ENCODE data around the gene KCTD3.

KCTD3 gene

DNA sequence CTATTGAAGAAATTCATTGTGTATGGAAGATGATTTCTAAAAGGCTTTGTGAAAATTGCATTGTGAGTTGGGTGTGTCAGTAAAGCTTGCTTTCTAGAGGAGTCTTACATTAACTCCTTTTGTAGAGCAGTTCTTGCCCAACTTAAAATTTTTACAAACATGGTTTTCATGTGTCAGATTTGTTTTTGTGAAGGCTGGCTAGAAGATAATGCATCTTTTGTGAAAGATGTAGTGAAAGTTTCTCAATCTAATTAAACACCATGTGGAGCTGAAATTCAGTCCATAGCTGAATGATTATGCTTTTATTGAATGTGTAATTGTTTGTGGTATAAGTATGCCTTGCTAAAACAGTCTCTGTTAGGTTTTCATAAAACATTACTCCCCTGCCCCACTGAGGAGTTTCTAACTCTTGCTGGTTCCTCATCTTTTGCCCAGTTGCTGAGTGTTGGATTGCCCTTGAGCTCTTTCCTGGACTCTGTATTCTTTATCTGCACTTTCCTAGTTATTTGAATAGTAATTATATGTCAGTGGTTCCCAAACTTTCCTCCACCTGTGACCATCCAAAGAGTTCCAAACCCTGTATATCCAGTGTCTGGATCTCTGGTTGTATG lies 38.0 kb downstream of the KCTD3 start:
- no peak for DNase-seq
- TF ChIP-seq GATA1 (IDR thresholded peaks at IDR 0.05; ENCODE audit: low read depth, low read length) (no peak), POLR2A (IDR thresholded peaks at IDR 0.05; ENCODE audit: low read length) (no peak)

DNA sequence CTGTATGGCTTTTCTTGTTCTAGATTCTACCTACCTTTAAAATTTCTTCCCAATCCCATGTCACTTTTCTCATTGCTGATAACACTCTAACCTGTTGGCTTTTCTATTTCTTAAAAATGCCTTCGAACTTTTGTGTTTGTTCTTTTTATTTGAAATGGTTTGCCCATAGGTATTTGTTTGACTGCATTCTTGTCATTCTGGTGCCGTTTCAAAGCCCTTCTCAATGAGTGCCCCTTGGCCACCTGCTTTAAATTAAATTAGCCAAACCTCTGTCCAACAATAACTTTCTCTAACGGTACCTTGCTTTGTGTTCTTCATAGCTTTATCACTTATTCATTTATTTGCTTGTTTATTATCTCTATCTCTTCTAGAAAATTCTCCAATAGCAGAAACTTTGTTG lies 38.9 kb downstream of the KCTD3 start:
- DNase-seq = no peak
- no peak for TF ChIP-seq GATA1 (IDR thresholded peaks at IDR 0.05; ENCODE audit: low read depth, low read length)
- no peak for TF ChIP-seq POLR2A (IDR thresholded peaks at IDR 0.05; ENCODE audit: low read length)

DNA sequence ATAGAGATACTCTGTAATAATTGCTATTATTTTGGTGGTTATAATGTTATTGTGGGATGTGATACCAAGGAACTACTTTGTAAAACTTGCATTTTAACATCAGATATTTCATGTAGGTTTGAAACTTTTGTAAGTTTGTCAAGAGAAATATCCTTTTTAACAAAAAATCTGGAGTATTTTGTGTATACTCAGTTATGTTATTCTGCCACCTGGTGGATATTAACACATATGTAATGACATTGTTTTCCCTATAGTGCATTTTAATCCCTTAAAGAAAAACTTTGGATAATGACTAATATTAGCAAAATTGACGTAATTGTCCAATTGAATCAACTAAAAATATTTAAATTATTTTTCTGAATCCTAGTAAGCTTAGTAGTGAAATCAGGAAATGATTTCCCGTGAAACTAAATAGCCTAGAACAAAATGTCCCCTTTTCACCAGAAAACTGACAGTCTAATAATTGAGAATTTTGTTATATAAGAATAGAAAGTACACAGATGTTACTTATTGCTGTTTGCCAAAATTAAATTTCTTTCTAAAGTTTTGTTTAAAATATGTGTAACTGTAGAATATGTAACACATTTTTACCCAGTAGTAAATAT lies 39.6 kb downstream of the KCTD3 start:
- DNase-seq = peak; percentile 3 to 9
- TF ChIP-seq GATA1 (IDR thresholded peaks at IDR 0.05; ENCODE audit: low read depth, low read length) = no peak
- no peak for TF ChIP-seq POLR2A (IDR thresholded peaks at IDR 0.05; ENCODE audit: low read length)

DNA sequence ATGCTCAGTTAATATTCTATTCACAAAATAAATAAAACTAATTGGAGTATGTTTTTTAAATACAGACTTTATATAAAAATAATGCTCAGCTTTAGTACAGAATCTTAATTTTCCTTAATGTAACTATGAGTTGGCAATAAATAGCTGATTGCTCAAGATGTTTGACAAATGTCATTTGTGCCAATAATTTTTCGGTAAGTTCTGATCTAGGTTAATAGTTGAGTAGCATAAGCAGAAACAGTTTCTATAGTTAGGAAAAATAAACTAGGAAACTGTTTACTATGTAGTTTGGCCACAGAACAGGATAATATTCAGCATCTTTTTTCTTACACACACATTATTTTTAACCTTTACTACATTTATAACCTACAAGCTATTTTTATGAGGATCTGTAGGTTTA lies 40.3 kb downstream of the KCTD3 start:
- TF ChIP-seq GATA1 (IDR thresholded peaks at IDR 0.05; ENCODE audit: low read depth, low read length) (no peak), POLR2A (IDR thresholded peaks at IDR 0.05; ENCODE audit: low read length) (no peak)
- DNase-seq = no peak

DNA sequence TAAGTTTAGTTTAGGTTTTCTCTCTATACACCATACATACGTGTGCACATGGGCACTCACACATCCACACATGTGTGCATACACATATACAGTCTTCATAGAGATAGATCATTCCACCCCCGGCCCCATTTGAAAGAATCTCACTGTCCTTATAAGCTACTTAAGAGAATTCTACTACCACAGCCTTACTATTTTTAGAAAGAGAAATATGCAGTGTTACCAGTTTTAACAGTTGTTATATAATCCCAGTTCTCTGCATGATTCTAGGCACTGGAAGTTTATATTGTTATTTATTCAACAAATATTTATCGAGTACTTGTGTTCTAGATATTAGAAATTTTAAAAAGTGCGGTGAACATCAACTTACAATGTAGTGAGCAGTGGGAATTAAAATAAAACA lies 41.5 kb downstream of the KCTD3 start:
- no peak for DNase-seq
- TF ChIP-seq POLR2A (IDR thresholded peaks at IDR 0.05; ENCODE audit: low read length) = no peak
- TF ChIP-seq GATA1 (IDR thresholded peaks at IDR 0.05; ENCODE audit: low read depth, low read length) = no peak

DNA sequence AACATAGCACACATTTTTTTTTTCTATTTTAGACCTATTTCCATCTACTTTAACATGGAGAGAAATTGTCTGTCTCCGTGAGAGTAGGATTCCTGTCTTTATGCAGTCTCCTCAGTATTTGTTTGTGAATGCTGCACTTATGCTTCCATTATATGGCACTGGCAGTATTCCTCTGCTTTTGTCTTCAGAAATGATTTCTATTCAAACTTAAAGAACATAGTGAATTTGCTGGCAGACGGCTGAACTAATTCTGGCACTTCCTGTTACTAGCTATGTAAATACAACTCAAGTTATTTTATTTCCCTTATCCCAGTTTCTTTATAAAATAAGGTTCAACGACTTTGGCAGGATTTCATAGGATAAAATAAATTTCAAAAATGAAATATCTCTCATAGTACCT lies 45.3 kb downstream of the KCTD3 start:
- TF ChIP-seq GATA1 (IDR thresholded peaks at IDR 0.05; ENCODE audit: low read depth, low read length) (no peak), POLR2A (IDR thresholded peaks at IDR 0.05; ENCODE audit: low read length) (no peak)
- no peak for DNase-seq

DNA sequence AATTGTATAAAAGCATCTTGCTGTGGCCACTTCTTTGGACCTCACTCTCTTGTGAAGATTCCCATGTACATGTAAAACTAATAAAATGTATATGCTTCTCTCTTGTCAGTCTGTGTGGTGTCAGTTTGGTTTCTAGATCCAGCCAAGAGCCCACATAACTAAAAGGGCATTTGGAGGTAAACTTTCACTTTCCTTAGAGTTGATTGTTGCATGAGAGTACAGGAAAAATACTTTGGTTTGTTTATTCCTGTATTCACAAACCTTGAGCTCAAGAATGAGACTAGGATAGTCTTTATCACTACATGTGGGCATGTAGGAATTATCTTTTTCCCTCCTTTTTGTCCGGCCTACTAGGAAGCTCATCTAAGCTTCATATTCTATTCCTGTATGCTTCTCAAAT lies 50.9 kb downstream of the KCTD3 start:
- no peak for DNase-seq
- TF ChIP-seq POLR2A (IDR thresholded peaks at IDR 0.05; ENCODE audit: low read length) = no peak
- no peak for TF ChIP-seq GATA1 (IDR thresholded peaks at IDR 0.05; ENCODE audit: low read depth, low read length)

DNA sequence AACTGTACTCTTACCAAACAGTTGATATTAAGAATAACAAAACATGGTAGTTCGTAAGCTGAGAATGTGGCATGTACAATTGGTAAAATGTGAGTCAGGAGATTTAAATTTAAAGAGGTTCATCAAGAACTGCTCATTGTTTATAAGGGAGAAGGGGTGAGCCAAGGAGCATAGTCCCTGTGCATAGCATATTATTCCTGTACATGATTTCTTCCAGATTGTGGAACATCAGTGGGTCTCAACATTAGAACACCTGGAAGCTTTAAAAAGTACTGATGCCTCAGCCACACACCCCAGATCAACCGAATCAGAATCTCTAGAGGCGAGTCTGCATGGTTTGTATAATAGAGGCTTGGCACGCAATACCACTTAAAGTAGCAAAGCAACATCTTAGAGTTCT lies 56.1 kb downstream of the KCTD3 start:
- no peak for TF ChIP-seq GATA1 (IDR thresholded peaks at IDR 0.05; ENCODE audit: low read depth, low read length)
- no peak for TF ChIP-seq POLR2A (IDR thresholded peaks at IDR 0.05; ENCODE audit: low read length)
- DNase-seq = no peak

DNA sequence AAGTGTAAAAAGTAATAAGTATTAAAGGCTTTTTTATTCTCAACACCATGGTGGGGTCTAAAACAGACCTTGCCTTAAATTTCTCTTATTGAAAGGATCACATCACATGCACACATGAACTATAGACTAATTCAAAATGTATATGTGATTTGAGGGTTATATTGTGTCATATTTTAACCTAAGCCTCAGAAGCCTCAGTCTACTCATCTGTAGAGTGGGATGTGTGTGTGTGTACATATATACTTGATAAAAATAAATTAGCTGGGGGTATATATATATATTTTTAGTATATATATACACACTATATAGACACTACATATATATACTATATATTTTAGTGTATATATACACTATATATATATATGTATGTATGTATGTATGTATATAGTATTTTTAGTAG lies 58.8 kb downstream of the KCTD3 start:
- no peak for DNase-seq
- no peak for TF ChIP-seq GATA1 (IDR thresholded peaks at IDR 0.05; ENCODE audit: low read depth, low read length)
- no peak for TF ChIP-seq POLR2A (IDR thresholded peaks at IDR 0.05; ENCODE audit: low read length)

DNA sequence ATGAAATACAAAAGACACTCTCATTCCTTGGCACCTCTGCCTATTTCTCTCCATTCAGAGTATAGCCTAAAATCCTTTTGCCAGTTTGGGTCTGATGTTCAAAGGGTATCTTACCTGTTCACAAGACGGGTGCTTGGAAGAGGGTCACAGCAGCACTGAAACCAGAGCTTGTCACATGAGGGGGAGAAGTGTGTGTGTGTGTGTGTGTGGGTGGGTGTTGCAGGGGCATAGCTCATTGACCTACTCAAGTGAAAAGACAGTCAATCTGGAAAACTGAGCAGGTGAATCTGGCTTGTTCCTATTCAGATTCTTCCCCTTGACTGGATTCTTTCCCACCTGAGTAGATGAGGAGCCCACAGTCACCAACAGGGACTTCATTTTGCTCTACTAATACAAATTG lies 63.9 kb downstream of the KCTD3 start:
- DNase-seq = no peak
- TF ChIP-seq GATA1 (IDR thresholded peaks at IDR 0.05; ENCODE audit: low read depth, low read length) = no peak
- no peak for TF ChIP-seq POLR2A (IDR thresholded peaks at IDR 0.05; ENCODE audit: low read length)

DNA sequence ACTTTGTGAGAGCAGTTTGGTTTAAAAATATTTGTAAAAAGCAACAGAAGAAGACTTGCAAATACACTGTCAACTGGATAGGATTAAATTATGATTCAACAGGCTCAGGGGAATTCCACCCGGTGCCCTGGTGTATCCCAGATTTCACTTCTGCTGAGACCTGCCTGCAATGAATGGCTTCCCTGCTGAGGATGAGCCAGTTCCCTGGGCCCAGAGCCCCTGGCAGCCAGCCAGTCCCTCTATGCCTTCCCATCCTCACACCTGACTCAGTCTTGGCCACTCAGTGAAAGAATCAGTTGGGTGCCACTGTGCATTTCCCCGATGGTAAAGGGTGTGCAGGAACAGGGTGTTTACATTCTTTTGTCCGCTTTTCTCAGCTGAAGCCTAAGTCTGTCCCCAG lies 64.4 kb downstream of the KCTD3 start:
- no peak for DNase-seq

DNA sequence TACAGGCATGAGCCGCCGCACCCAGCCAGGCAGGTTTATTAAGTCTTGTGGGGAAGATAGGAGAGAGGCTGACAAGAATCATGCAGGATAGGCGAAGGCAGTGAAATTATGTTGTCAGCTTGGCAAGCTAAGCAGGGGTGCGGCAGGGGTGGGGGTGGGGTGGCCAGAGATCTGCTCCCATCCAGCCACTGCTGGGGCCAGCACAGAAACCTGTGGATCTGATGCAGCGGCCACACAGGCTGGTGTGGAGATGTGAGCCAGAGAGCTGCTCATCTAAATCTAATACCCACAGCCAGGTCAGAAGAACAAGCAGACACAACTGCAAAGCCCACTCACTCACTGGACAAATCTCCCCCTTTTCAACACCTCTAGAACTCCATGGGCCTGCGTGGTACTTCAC lies 68.7 kb downstream of the KCTD3 start:
- DNase-seq = no peak
- no peak for TF ChIP-seq POLR2A (IDR thresholded peaks at IDR 0.05; ENCODE audit: low read length)
- TF ChIP-seq GATA1 (IDR thresholded peaks at IDR 0.05; ENCODE audit: low read depth, low read length) = no peak

More for the DNA sequence above, 64.4 kb downstream of the KCTD3 start:
- no peak for TF ChIP-seq GATA1 (IDR thresholded peaks at IDR 0.05; ENCODE audit: low read depth, low read length)
- no peak for TF ChIP-seq POLR2A (IDR thresholded peaks at IDR 0.05; ENCODE audit: low read length)

DNA sequence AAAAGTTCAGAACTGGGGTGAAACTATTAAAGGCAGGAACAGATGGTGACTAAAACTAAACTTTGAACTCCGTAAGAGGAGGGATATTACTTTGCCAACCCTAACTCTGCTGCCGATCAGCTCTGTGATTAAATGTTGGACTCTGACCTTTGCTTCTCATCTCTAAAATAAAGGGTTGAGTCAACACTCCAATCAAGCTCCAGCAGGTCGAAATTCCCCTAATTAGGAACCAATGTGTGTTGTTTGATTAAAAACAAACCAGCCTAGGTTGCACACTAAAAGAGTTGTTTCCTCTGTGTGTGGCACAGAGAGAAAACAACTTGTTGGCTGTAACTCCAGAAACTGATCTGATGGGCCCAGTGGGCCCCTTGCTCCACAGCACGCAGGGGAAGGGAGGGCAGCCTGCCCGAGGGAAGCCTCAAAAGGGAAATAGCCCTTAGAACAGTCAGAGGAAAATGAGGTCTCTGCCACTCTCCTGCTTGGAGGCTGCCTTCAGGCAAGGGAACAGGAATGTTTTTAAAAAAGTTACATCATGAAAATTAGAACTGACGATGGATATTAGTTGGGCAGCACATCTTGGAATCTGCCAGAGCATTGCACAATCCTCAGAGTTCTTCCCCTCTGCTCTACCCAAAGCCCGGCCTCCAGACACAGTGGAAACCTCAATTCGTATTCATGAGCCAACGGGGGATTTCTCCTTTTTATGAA lies 69.3 kb downstream of the KCTD3 start:
- TF ChIP-seq GATA1 (IDR thresholded peaks at IDR 0.05; ENCODE audit: low read depth, low read length) = no peak
- TF ChIP-seq POLR2A (IDR thresholded peaks at IDR 0.05; ENCODE audit: low read length) = no peak
- no peak for DNase-seq

DNA sequence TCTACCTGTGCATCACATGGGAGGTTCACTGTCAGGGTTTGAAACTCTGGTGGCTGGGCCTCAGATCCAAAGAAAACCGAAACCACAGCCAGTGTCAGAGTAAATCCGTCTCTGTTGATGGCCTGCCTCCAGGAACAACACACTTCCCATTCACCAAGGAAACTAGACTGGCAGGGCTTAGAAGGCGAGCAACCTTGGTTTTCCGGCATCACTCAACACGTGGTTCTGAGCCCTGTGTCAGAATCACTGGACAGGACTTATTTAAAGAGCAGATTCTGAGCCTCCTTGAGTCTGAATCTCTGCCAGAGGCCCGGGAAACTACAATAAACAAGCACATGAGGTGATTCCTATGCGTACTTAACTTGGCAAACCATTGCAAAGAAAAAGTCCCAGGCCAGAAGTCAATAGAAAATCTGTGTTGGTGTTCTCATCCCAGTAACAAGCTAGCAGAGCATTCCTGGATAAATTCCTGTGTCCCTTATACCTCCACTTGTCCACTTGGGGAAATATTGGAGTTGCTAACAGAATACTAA lies 70.0 kb downstream of the KCTD3 start:
- TF ChIP-seq GATA1 (IDR thresholded peaks at IDR 0.05; ENCODE audit: low read depth, low read length) (no peak), POLR2A (IDR thresholded peaks at IDR 0.05; ENCODE audit: low read length) (no peak)
- DNase-seq = no peak
